HepG2 (cell line): ENCODE measurements around the gene CPLX1. TPM values are rescaled to one million over a fixed set of nuclear protein-coding genes. Genes with fewer than 3 reads are reported as not detected.
A peak's percentile ranks its signal among the peaks of the same experiment; 100 is the strongest.

Experiments used
- ATAC-seq: fragments of 200-7000 bp; cut with Tn5 transposase; 3 replicates; pipeline ENCODE4 v1.9.1; 2020; ENCODE audit warnings: mild to moderate bottlenecking, moderate library complexity
- BruUV-seq: library from RNA; stranded (reverse); fragments of 400-500 nt; replicated peaks from 2 replicates; lab custom pipeline; 2021; lab: Mats Ljungman, UMichigan
- CTCF ChIA-PET: fragments of 300-600 bp; formaldehyde crosslinking; extraction: SDS; loops from one replicate; lab custom pipeline; 2021; ENCODE audit warnings: low total read pairs, inconsistent platforms, low intra/inter-chr PET ratio; lab: Yijun Ruan, JAX
- POLR2A ChIA-PET: fragments of 350-600 bp; sonication (Branson Sonifier 250); formaldehyde crosslinking; loops from one replicate; lab custom pipeline; 2020; ENCODE audit warnings: antibody characterized with exemption, inconsistent platforms; lab: Yijun Ruan, JAX
- DNase-seq: peaks from one replicate; pipeline ENCODE4 v3.0.0-alpha.2; 2015; ENCODE audit warnings: low spot score
- FAIRE-seq: peaks from 3 replicates; lab custom pipeline; 2011; peaks lifted over from hg19 to GRCh38; lab: Jason Lieb, UNC
- H2AFZ ChIP-seq: one replicate; pipeline ENCODE4 v1.6.1; 2011; ENCODE audit warnings: low read length, inconsistent platforms
- H3K27ac ChIP-seq: fragments of 300-600 bp; 3 replicates; pipeline ENCODE4 v1.8.0; 2011; ENCODE audit warnings: mixed run types, mild to moderate bottlenecking, mixed read lengths, low read length, inconsistent platforms; ENCODE audit not compliant: insufficient read depth; ENCODE audit errors: extremely low read length
- H3K27me3 ChIP-seq, 2 experiments: fragments of 200-600 bp in 1 of 2; 2 replicates in 1 of 2; 3 replicates in 1 of 2; pipeline versions ENCODE4 v1.6.0 to v1.8.0; 2011; ENCODE audit warnings: low read length in 2 of 2, mild to moderate bottlenecking in 2 of 2, moderate library complexity in 2 of 2, inconsistent platforms in 1 of 2; ENCODE audit not compliant: insufficient read depth in 2 of 2, control insufficient read depth in 1 of 2
- H3K36me3 ChIP-seq, 2 experiments: fragments of 200-600 bp in 1 of 2; replicated peaks in 1 of 2; 2 replicates in 1 of 2; 3 replicates in 1 of 2; pipeline versions ENCODE4 v1.5.1 to v1.8.0; 2011; ENCODE audit warnings: low read length in 2 of 2, inconsistent platforms in 1 of 2; ENCODE audit not compliant: insufficient read depth in 2 of 2, control insufficient read depth in 1 of 2
- H3K4me1 ChIP-seq: 2 replicates; pipeline ENCODE4 v1.5.1; 2012; ENCODE audit warnings: low read length, inconsistent platforms; ENCODE audit not compliant: insufficient read depth
- H3K4me2 ChIP-seq: 2 replicates; pipeline ENCODE4 v1.6.0; 2011; ENCODE audit warnings: low read depth, low read length, inconsistent platforms
- H3K4me3 ChIP-seq, 3 experiments: fragments of 200-600 bp in 1 of 3; sonication (generic), shearing (Covaris generic) in 1 of 3; replicated peaks in 1 of 3; 2 replicates each; pipeline ENCODE4 v1.5.1; 2011 to 2016; ENCODE audit warnings: low read length in 3 of 3, inconsistent platforms in 2 of 3, low read depth in 2 of 3, mild to moderate bottlenecking in 2 of 3, control low read depth in 1 of 3, mixed read lengths in 1 of 3; ENCODE audit not compliant: insufficient read depth in 1 of 3
- H3K79me2 ChIP-seq: one replicate; pipeline ENCODE4 v1.6.1; 2011; ENCODE audit warnings: low read length, inconsistent platforms; ENCODE audit not compliant: insufficient read depth
- H3K9ac ChIP-seq: 2 replicates; pipeline ENCODE4 v1.6.0; 2011; ENCODE audit warnings: mild to moderate bottlenecking, low read depth, low read length, inconsistent platforms; ENCODE audit not compliant: insufficient read depth
- H3K9me3 ChIP-seq: 2 replicates; pipeline ENCODE4 v1.5.1; 2012; ENCODE audit warnings: mild to moderate bottlenecking, low read length
- H4K20me1 ChIP-seq: 2 replicates; pipeline ENCODE4 v1.6.0; 2011; ENCODE audit warnings: inconsistent platforms, mild to moderate bottlenecking, low read length, moderate library complexity; ENCODE audit not compliant: insufficient read depth
- BHLHE40 ChIP-seq: IDR thresholded peaks from 2 replicates; pipeline ENCODE4 v1.6.1; 2011; ENCODE audit warnings: low read length, improper control_type of control experiment
- ELF4 ChIP-seq: sonication (generic); formaldehyde crosslinking; IDR thresholded peaks from 2 replicates; pipeline ENCODE4 v1.5.0; 2020; ENCODE audit warnings: missing genetic modification reagents, mild to moderate bottlenecking, moderate library complexity, borderline replicate concordance
- FOXA1 ChIP-seq, 2 experiments: fragments of 450-650 bp in 1 of 2; sonication (generic) in 1 of 2; formaldehyde crosslinking in 1 of 2; IDR thresholded peaks; 2 replicates each; pipeline versions ENCODE4 v1.4.0 to v1.6.1; 2016 to 2020; ENCODE audit warnings: missing genetic modification reagents in 1 of 2
- HOMEZ ChIP-seq: IDR thresholded peaks from 2 replicates; pipeline ENCODE4 v1.6.1; 2016; ENCODE audit warnings: low read depth
- IRF9 ChIP-seq: sonication (generic); formaldehyde crosslinking; IDR thresholded peaks from 2 replicates; pipeline ENCODE4 v1.8.0; 2022; ENCODE audit warnings: missing genetic modification reagents, mild to moderate bottlenecking, borderline replicate concordance
- MIXL1 ChIP-seq: IDR thresholded peaks from 2 replicates; pipeline ENCODE4 v1.6.1; 2016
- POLR2G ChIP-seq: fragments of 200-400 bp; formaldehyde crosslinking; IDR thresholded peaks from 2 replicates; pipeline ENCODE4 v1.6.1; 2018; ENCODE audit warnings: mild to moderate bottlenecking, low read depth, low read length, moderate library complexity
- SYNCRIP ChIP-seq: fragments of 200-400 bp; formaldehyde crosslinking; IDR thresholded peaks from 2 replicates; pipeline ENCODE4 v1.6.1; 2018; ENCODE audit warnings: mild to moderate bottlenecking, low read depth, low read length; ENCODE audit not compliant: insufficient read depth
- TIGD3 ChIP-seq: sonication (generic); formaldehyde crosslinking; IDR thresholded peaks from 2 replicates; pipeline ENCODE4 v1.5.1; 2020; ENCODE audit warnings: mild to moderate bottlenecking, missing genetic modification reagents, borderline replicate concordance
- TRAFD1 ChIP-seq: sonication (generic); formaldehyde crosslinking; IDR thresholded peaks from 2 replicates; pipeline ENCODE4 v1.5.1; 2020; ENCODE audit warnings: missing genetic modification reagents, mild to moderate bottlenecking, borderline replicate concordance
- ZMYM4 ChIP-seq: sonication (generic); formaldehyde crosslinking; IDR thresholded peaks from 2 replicates; pipeline ENCODE4 v1.8.1; 2023; ENCODE audit warnings: mild to moderate bottlenecking, missing genetic modification reagents
- ZNF546 ChIP-seq: sonication (generic); formaldehyde crosslinking; conservative IDR thresholded peaks from 2 replicates; pipeline ENCODE4 v1.8.1; 2023; ENCODE audit warnings: mild to moderate bottlenecking, missing genetic modification reagents
- ZNF556 ChIP-seq: sonication (generic); formaldehyde crosslinking; IDR thresholded peaks from 2 replicates; pipeline ENCODE4 v1.4.0; 2020; ENCODE audit warnings: mild to moderate bottlenecking, missing genetic modification reagents, borderline replicate concordance
- ZNF773 ChIP-seq: sonication (generic); formaldehyde crosslinking; IDR thresholded peaks from 2 replicates; pipeline ENCODE4 v1.4.0; 2020; ENCODE audit warnings: missing genetic modification reagents, borderline replicate concordance
- ZNF883 ChIP-seq: sonication (generic); formaldehyde crosslinking; IDR thresholded peaks from 2 replicates; pipeline ENCODE4 v1.5.1; 2020; ENCODE audit warnings: mild to moderate bottlenecking, missing genetic modification reagents; ENCODE audit errors: not compliant biosample characterization
- ZSCAN22 ChIP-seq: sonication (generic); formaldehyde crosslinking; IDR thresholded peaks from 2 replicates; pipeline ENCODE4 v1.4.0; 2020; ENCODE audit warnings: mild to moderate bottlenecking, missing genetic modification reagents
- WGBS: methylation state at CpG from one replicate; pipeline ENCODE4 v1.1.6; 2017; ENCODE audit warnings: low lambda C conversion rate; 5-methylcytosine and 5-hydroxymethylcytosine counted together
- in situ Hi-C: cut with HindIII; loops from 2 replicates; pipeline ENCODE4 v1.10.0; 2017; ENCODE audit warnings: low pct_unique_long_range_greater_than_20kb; ENCODE audit not compliant: extremely low pct_ligation_motif_present
- intact Hi-C: fragments of 100-400 bp; cut with micrococcal nuclease; formaldehyde crosslinking; loops from one replicate; pipeline ENCODE4 v1.10.0; 2022; ENCODE audit not compliant: unreplicated experiment
- polyA plus RNA-seq, 8 experiments: library from polyadenylated mRNA; depleted of rRNA in 3 of 8; stranded (reverse) in 7 of 8; unstranded in 1 of 8; fragments of >200 nt; fragmentation: Illumina TruSeq in 4 of 8; extraction: Trizol in 4 of 8; gene quantifications; 2 replicates each; pipeline versions ENCODE4 v1.2.1 to v1.2.3, GENCODE V29; 2011 to 2016; ENCODE audit warnings: low read depth in 4 of 8, missing spikeins in 1 of 8, mixed read lengths in 1 of 8; ENCODE audit not compliant: insufficient read depth in 1 of 8
- total RNA-seq, 5 experiments: library from RNA; depleted of rRNA; stranded (reverse); fragments of >200 nt; fragmentation: Illumina TruSeq; extraction: Trizol; gene quantifications; 2 replicates each; pipeline ENCODE4 v1.2.3, GENCODE V29; 2016; ENCODE audit warnings: low read depth in 1 of 5

CPLX1 gene
- total and polyA plus RNA-seq, 2 of the 13 experiments (the other 11 are each of a cell fraction or from before 2014, with no cell fraction given) = 0.18 TPM

DNA sequence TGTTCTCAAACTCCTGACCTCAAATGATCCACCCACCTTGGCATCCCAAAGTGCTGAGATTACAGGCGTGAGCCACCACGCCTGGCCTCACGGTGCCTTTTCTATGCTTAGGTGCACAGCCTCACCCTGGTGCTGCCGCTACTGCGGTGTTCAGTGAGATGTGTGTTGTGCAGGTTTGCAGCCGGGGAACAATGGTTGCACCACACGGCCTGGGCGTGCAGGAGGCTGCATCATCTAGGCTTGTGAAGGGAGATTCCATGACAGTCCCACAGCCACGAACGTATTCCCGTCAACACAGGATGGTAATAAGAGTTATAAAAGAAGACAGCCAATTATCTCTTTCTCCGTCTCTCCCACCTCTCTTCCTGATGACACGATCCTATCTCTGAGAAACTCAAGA, 22.0 kb downstream of the CPLX1 start (continued):
- TF ChIP-seq TRAFD1 (CRISPR knock-in tag) (no peak), ZNF556 (no peak), IRF9 (no peak), BHLHE40 (no peak), ZMYM4 (no peak), ZNF883 (no peak)

DNA sequence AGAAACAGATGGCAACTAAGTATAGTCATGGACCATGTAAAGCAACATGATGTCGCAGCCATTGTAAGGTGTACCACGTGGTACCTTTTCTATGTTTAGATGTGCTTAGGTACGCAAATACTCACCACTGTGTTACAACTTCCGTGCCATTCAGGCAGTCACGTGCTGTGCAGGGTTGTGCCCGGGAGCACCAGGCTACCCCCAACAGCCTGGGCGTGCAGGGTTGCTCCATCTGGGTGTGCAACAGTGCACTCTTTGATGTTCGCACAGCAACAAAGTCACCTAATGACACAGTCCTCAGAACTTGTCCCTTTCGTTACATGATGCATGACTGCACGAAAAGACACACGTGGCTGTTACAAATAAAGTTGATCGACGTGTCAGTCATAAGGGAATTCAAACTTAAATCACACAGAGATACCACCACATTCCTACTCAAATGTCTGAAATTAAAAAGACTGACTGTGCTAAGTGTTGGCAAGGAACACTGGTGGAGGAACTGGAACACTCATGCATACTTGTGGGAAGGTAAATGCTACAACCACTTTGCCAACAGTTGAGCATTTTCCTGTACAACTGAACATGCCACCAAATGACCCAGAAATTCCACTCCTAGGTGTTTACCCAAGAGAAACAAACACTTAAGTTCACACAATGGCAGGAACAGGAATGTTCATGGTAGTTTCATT, 24.3 kb downstream of the CPLX1 start:
- H4K20me1 ChIP-seq = no peaks in the 10 kb centered on the region
- H3K4me3 ChIP-seq = no peak overlapping the region
- ATAC-seq = no peak
- no peaks in the 10 kb centered on the region for H3K79me2 ChIP-seq
- H3K4me2 ChIP-seq = no peak overlapping the region
- POLR2A ChIA-PET = no interaction called here
- H2AFZ ChIP-seq = no peak overlapping the region
- no peak overlapping the region for H3K9ac ChIP-seq
- no TSS peak for BruUV-seq
- H3K27ac ChIP-seq = no peak overlapping the region
- H3K9me3 ChIP-seq = no peaks in the 10 kb centered on the region
- no peak for FAIRE-seq
- peaks cover 22% of the 10 kb centered on the region; the same call in 1 of the 2 replicates for H3K4me1 ChIP-seq
- 79% methylated on average over 8 of the region's 13 CpGs for WGBS
- intact Hi-C loops = no loop called here
- H3K27me3 ChIP-seq = peaks cover 2 to 8% of the 10 kb centered on the region in 2 experiments; a peak in 2 of 5 replicates
- in situ Hi-C loops = no loop called here
- H3K36me3 ChIP-seq = no peaks in the 10 kb centered on the region
- CTCF ChIA-PET = no interaction called here
- DNase-seq = no peak
- no peak for TF ChIP-seq TIGD3 (CRISPR knock-in tag)
- TF ChIP-seq MIXL1 (CRISPR knock-in tag) = no peak
- TF ChIP-seq SYNCRIP = no peak
- no peak for TF ChIP-seq ZNF546 (CRISPR knock-in tag)
- no peak for TF ChIP-seq POLR2G
- TF ChIP-seq ZNF773 (CRISPR knock-in tag) = no peak
- no peak for TF ChIP-seq FOXA1 (IDR thresholded peaks at IDR 0.05)
- TF ChIP-seq FOXA1 (CRISPR knock-in tag; IDR thresholded peaks at IDR 0.05) = 0 out of 2 replicates have a peak, but pooled peaks have one; percentile 12
- TF ChIP-seq ELF4 (CRISPR knock-in tag) = no peak
- TF ChIP-seq ZSCAN22 (CRISPR knock-in tag) = no peak
- TF ChIP-seq HOMEZ (CRISPR knock-in tag) = no peak
